ENCODE data around the gene GRK4. TPM values are rescaled to one million over a fixed set of nuclear protein-coding genes. Genes with fewer than 3 reads are reported as not detected.
A peak's percentile ranks its signal among the peaks of the same experiment; 100 is the strongest.

The GRK4 gene
- total RNA-seq, 1 donor from 2014 or later, result 6.7 TPM

DNA sequence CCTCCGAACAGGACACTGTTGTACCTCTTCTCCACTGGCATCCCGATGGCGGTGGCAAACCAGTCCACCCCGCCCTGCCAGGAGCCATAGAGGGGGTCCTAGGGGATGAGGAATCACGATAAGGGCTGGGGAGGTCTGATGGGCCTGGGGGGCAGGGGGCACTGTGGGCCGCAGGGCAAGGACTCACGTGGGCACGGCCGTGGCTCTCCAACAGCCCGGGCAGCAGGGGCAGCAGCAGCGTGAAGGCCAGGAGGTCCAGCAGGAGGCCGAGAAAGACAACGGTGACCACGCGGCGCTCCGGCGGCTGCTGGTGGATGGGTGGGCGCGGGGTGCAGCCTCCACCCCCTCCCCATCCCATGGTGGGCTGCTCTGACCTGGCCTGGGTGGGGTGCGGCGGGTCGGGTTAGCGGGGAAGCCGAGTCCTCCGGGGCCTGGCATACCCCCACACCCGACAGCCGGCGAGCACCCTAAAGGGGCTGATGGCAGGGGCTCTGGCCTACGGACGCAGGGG lies 29.8 kb upstream of the GRK4 start:
- Histone ChIP-seq H3K4me1 (ENCODE audit: insufficient read depth, low read length) (peaks cover 44% of the 10 kb centered on the region), H3K27me3 (ENCODE audit: insufficient read depth, low read length) (no peaks in the 10 kb centered on the region), H3K9me3 (ENCODE audit: insufficient read depth, low read depth, low read length) (no peaks in the 10 kb centered on the region), H3K4me2 (ENCODE audit: low read length) (peak overlapping the region; percentile 93), H3K4me3 (ENCODE audit: insufficient read depth, low read depth, low read length) (peak overlapping the region; percentile 63), H2AFZ (ENCODE audit: low read depth, low read length) (no peak overlapping the region), H3K27ac (ENCODE audit: low read depth, low read length) (peak overlapping the region; percentile 17), H4K20me1 (ENCODE audit: insufficient read depth, low read length) (peaks cover 66% of the 10 kb centered on the region), H3K36me3 (ENCODE audit: insufficient read depth, low read length) (peaks cover 16% of the 10 kb centered on the region), H3K79me2 (ENCODE audit: insufficient read depth, low read length) (peaks cover 54% of the 10 kb centered on the region), H3K9ac (ENCODE audit: low read length) (peak overlapping the region; percentile 80)
- no peaks in the 10 kb centered on the region for H3K9me3 Mint-ChIP-seq (ENCODE audit: unreplicated experiment)
- no peak for DNase-seq (ENCODE audit: low read depth)
- FAIRE-seq, result no peak
- peak overlapping the region; percentile 92 for H3K4me3 Mint-ChIP-seq (ENCODE audit: unreplicated experiment)
- peak overlapping the region; percentile 85 for H3K27ac Mint-ChIP-seq (ENCODE audit: unreplicated experiment)
- peaks cover 23% of the 10 kb centered on the region for H3K4me1 Mint-ChIP-seq (ENCODE audit: low read depth, unreplicated experiment)
- TF ChIP-seq EZH2 (IDR thresholded peaks at IDR 0.05; ENCODE audit: insufficient read depth, low read length) (no peak), CTCF (IDR thresholded peaks at IDR 0.05; ENCODE audit: insufficient read depth, low read depth, low read length) (no peak)
- no peaks in the 10 kb centered on the region for H3K27me3 Mint-ChIP-seq (ENCODE audit: low read depth, unreplicated experiment)
- H3K36me3 Mint-ChIP-seq (ENCODE audit: low read depth, unreplicated experiment), result peaks cover 11% of the 10 kb centered on the region

GRCh38 chr4:2934077-2934812 lies 29.1 kb upstream of the GRK4 start:
- Mint-ChIP-seq H3K27me3 (ENCODE audit: low read depth, unreplicated experiment) (no peaks in the 10 kb centered on the region), H3K9me3 (ENCODE audit: unreplicated experiment) (no peaks in the 10 kb centered on the region), H3K4me3 (ENCODE audit: unreplicated experiment) (peak overlapping the region; percentile 73), H3K27ac (ENCODE audit: unreplicated experiment) (no peak overlapping the region), H3K4me1 (ENCODE audit: low read depth, unreplicated experiment) (peaks cover 24% of the 10 kb centered on the region), H3K36me3 (ENCODE audit: low read depth, unreplicated experiment) (peaks cover 12% of the 10 kb centered on the region)
- H3K27ac ChIP-seq (ENCODE audit: low read depth, low read length), result peak overlapping the region; percentile 17
- H3K79me2 ChIP-seq (ENCODE audit: insufficient read depth, low read length), result peaks cover 60% of the 10 kb centered on the region
- H3K9me3 ChIP-seq (ENCODE audit: insufficient read depth, low read depth, low read length), result no peaks in the 10 kb centered on the region
- H4K20me1 ChIP-seq (ENCODE audit: insufficient read depth, low read length), result peaks cover 65% of the 10 kb centered on the region
- peak overlapping the region; percentile 77 for H3K4me3 ChIP-seq (ENCODE audit: insufficient read depth, low read depth, low read length)
- TF ChIP-seq CTCF (IDR thresholded peaks at IDR 0.05; ENCODE audit: insufficient read depth, low read depth, low read length) (no peak), EZH2 (IDR thresholded peaks at IDR 0.05; ENCODE audit: insufficient read depth, low read length) (no peak)
- peak; percentile 18 for DNase-seq (ENCODE audit: low read depth)
- H3K27me3 ChIP-seq (ENCODE audit: insufficient read depth, low read length), result no peaks in the 10 kb centered on the region
- H3K9ac ChIP-seq (ENCODE audit: low read length), result peak overlapping the region; percentile 96
- H3K36me3 ChIP-seq (ENCODE audit: insufficient read depth, low read length), result peaks cover 16% of the 10 kb centered on the region
- H3K4me1 ChIP-seq (ENCODE audit: insufficient read depth, low read length), result peaks cover 44% of the 10 kb centered on the region
- no peak for FAIRE-seq
- peak overlapping the region; percentile 93 for H3K4me2 ChIP-seq (ENCODE audit: low read length)
- H2AFZ ChIP-seq (ENCODE audit: low read depth, low read length), result no peak overlapping the region
